H7 (cell line): ENCODE results near the gene GTF2F2. TPM values are rescaled to one million over a fixed set of nuclear protein-coding genes. Genes with fewer than 3 reads are reported as not detected.
"Not testable (repeated sequence)": the region's sequence is repeated elsewhere in the genome, so short reads cannot be mapped to it uniquely, and the experiment has no call there.

Source experiments
- DNase-seq: peaks from one replicate; pipeline ENCODE4 v3.0.0; 2012
- H3K27me3 ChIP-seq: 2 replicates; pipeline ENCODE4 v1.6.0; 2011; ENCODE audit warnings: mild to moderate bottlenecking, low read length; ENCODE audit not compliant: control insufficient read depth, insufficient read depth
- H3K36me3 ChIP-seq: replicated peaks from 2 replicates; pipeline ENCODE4 v1.5.1; 2011; ENCODE audit warnings: low read length; ENCODE audit not compliant: control insufficient read depth, insufficient read depth
- H3K4me3 ChIP-seq: 2 replicates; pipeline ENCODE4 v1.5.1; 2011; ENCODE audit warnings: low read depth, mild to moderate bottlenecking, control low read depth, low read length, moderate library complexity; ENCODE audit not compliant: insufficient read depth
- total RNA-seq: library from RNA; depleted of rRNA; stranded (reverse); fragments of >200 nt; shearing (Covaris generic); gene quantifications from 2 replicates; pipeline ENCODE4 v1.2.3, GENCODE V29; 2014

The GTF2F2 gene
- total RNA-seq, 1 experiment from 2014 or later, result 30.6 TPM

DNA sequence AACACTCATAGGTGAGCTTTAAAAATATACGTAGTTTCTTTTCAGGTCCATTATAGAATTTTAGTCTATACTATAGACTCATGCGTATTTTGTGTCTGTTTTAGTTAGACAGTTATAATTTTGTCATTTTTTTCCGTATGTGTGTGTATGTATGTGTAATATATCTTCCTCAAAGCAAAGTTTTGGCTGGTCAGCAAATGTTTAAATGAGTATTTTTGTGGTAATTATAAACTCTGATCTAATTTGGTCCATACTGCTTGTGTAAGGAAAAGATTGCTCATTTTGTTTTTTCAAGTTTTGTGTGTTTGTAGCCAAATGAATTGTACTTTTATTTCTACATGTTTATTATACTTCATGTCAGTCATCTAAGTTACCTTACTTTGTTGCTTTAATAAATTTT is 60.0 kb downstream of the GTF2F2 start:
- Histone ChIP-seq H3K27me3 (no peaks in the 10 kb centered on the region), H3K36me3 (no peaks in the 10 kb centered on the region; the same call in 1 of the 2 replicates), H3K4me3 (no peak overlapping the region)
- no peak for DNase-seq

- Histone ChIP-seq H3K27me3 (no peaks in the 10 kb centered on the region), H3K4me3 (no peak overlapping the region), H3K36me3 (no peaks in the 10 kb centered on the region; the same call in 1 of the 2 replicates)
- no peak for DNase-seq
These were observed 60.6 kb downstream of the GTF2F2 start for GRCh38 chr13:45180713-45181601.

DNA sequence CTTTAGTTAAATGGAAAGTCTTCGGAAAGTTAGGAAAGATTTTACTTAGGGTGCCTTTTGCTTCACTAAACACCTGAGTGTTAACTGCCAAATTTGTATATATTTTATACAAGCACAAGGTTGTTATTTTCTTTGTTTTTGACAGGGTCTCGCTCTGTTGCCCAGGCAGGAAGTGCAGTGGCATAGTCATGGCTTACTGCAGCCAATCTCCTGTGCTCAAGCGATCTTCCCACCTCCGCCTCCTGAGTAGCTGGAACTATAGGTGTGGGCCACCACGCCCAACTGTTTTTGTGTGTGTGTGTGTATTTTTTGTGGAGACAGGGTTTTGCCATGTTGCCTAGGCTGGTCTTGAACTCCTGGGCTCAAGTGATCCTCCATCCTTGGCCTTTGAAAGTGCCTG is 64.4 kb downstream of the GTF2F2 start:
- no peaks in the 10 kb centered on the region for H3K27me3 ChIP-seq
- no peak overlapping the region for H3K4me3 ChIP-seq
- DNase-seq, result no peak
- H3K36me3 ChIP-seq, result no peaks in the 10 kb centered on the region; the same call in 1 of the 2 replicates

DNA sequence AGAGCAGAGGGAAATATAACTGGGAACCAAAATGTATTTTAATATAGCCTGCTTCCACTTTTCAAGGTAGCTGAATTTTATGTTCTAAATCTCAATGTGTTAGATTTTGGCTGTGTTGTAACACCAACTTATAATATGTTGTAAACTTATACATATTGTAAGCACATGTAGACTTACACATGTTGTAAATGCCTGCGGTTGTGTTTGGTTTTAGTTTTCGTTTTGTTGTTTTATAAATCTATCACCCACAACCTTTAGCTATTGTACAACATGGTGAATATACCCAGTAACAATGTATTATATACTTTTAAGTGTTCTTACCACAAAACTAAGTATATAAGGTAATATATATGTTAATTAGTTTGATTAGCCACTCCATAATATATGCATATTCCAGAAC is 65.0 kb downstream of the GTF2F2 start:
- DNase-seq, result no peak
- Histone ChIP-seq H3K27me3 (no peaks in the 10 kb centered on the region), H3K4me3 (no peak overlapping the region), H3K36me3 (no peaks in the 10 kb centered on the region; the same call in 1 of the 2 replicates)

GRCh38 chr13:45189077-45189476 is 68.8 kb downstream of the GTF2F2 start:
- DNase-seq, H3K27me3 ChIP-seq, H3K36me3 ChIP-seq, H3K4me3 ChIP-seq: not testable (repeated sequence)

- H3K4me3 ChIP-seq, H3K27me3 ChIP-seq, H3K36me3 ChIP-seq, DNase-seq: not testable (repeated sequence)
These were observed 69.2 kb downstream of the GTF2F2 start for GRCh38 chr13:45189511-45189910.

DNA sequence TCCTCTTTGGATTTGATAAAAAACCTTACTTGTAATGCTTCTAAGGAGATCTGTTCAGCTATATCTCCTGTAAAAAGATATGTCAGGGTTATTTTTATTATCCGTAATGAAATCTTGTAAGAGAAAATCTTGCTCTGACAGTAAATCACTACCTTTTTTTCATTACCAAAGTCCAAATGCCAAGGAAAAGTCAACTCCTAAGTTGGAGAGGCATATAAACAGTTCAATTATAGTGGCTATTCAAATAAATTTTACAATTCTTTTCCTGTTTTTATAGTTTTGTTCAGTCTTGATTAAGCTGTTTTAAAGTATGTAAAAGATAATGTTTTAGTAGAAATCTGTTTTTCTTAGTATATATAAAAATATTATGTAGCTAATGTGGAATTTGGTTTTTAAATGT is 71.6 kb downstream of the GTF2F2 start:
- DNase-seq, result no peak
- Histone ChIP-seq H3K36me3 (no peaks in the 10 kb centered on the region), H3K4me3 (no peak overlapping the region), H3K27me3 (no peaks in the 10 kb centered on the region)

- no peak overlapping the region for H3K4me3 ChIP-seq
- peak; percentile 20 for DNase-seq
- H3K27me3 ChIP-seq, result no peaks in the 10 kb centered on the region
- H3K36me3 ChIP-seq, result no peaks in the 10 kb centered on the region
These were observed 74.0 kb downstream of the GTF2F2 start for GRCh38 chr13:45194081-45194939.

DNA sequence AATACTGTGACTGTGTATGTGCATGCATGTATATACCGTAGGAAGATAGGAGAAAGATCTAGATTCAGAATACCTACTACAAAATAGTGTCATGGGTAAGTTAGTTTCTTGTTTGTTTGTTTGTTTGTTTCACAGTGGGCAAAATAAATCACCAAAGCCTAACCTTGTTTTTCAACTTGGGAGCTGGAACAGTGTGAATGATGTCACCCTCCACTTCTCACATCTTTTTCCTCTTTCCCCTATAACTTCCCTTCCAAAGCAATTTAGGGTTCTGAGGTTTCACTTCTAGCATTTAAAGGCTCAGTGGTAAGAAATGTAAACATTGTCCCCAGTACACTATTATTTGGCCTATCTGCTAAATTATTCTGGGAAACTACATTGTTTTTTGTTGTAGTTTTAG is 75.1 kb downstream of the GTF2F2 start:
- no peaks in the 10 kb centered on the region for H3K27me3 ChIP-seq
- no peak overlapping the region for H3K4me3 ChIP-seq
- no peaks in the 10 kb centered on the region for H3K36me3 ChIP-seq
- no peak for DNase-seq

DNA sequence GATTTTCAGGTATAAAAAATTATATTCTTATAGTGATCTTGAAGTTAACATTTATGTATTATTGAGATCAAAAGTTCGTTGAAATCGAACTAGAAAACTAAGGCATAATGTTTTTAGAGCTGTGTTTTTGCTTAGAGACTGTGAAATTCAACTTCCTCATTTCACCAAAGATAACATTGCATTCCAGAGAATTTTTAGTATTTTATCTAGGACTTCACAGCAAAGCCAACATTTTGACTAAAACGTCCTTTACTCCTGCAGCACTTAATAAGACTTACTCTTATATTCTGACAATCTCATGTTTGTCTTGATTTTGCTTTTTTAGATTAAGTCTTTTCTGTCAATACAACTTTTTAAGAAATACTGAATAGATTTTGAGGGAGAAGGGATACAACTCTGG is 75.8 kb downstream of the GTF2F2 start:
- H3K36me3 ChIP-seq, result no peaks in the 10 kb centered on the region
- H3K4me3 ChIP-seq, result no peak overlapping the region
- no peaks in the 10 kb centered on the region for H3K27me3 ChIP-seq
- no peak for DNase-seq

DNA sequence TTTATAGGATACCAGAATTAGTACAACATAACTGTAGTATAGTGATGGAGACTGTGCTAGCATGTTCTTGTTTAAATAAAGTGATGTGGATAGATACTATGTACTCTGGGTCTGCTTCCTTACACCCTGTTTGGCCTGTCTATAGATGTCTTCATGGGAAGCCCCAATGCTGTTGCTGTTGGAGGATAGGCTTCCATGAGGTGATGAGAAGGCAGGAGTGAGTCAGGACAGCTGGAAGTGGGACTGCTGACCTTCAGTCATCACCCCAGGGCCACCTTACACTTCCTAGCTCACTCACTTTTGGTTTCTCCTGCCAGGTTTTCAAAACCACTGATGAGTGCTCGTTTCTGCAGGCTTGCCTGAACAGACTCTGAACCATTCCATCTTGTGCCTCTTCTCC is 76.3 kb downstream of the GTF2F2 start:
- Histone ChIP-seq H3K4me3 (no peak overlapping the region), H3K27me3 (no peaks in the 10 kb centered on the region), H3K36me3 (no peaks in the 10 kb centered on the region)
- no peak for DNase-seq

DNA sequence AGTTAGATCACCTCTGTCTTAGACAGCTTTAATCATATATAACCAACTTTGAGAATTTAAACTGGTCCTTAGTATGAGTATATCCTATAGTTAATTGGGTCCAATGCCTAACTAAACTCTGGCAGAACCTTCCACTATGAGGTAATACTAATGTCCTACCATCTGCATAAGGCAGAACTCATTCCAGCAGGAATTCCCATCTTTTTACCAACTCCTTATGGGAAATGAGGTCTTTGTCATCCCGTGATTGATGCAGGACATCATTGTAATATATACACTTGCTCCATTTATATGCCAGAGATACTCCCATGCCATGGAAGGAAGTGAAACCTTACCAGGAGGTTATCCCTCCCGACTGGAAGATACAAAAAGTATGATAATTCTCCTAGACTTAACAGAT is 77.7 kb downstream of the GTF2F2 start:
- Histone ChIP-seq H3K27me3 (no peaks in the 10 kb centered on the region), H3K36me3 (no peaks in the 10 kb centered on the region), H3K4me3 (no peak overlapping the region)
- no peak for DNase-seq

DNA sequence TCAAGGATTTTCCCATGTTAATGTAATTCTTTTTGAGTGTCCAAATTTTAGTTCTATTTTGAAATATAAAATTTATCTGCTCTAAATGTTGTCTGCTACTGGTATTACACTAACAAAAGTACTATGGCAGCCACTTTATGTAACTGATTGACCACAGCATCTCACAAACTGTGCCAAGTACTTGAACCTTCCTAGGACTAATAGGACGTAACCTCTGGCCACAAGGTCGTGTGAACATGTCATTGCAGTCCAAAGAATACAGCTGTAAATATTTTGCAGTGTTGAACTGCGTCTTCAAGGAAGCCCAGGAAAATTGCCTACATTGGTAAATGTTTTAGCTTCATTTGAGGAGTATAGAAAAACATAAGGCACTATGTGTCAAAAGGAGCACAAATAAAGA is 78.6 kb downstream of the GTF2F2 start:
- no peak for DNase-seq
- H3K4me3 ChIP-seq, result no peak overlapping the region

GRCh38 chr13:45199711-45200110 is 79.4 kb downstream of the GTF2F2 start:
- no peaks in the 10 kb centered on the region for H3K36me3 ChIP-seq
- no peak for DNase-seq
- no peaks in the 10 kb centered on the region for H3K27me3 ChIP-seq
- no peak overlapping the region for H3K4me3 ChIP-seq

More for the DNA sequence above, 78.6 kb downstream of the GTF2F2 start:
- no peaks in the 10 kb centered on the region for H3K27me3 ChIP-seq
- H3K36me3 ChIP-seq, result no peaks in the 10 kb centered on the region

DNA sequence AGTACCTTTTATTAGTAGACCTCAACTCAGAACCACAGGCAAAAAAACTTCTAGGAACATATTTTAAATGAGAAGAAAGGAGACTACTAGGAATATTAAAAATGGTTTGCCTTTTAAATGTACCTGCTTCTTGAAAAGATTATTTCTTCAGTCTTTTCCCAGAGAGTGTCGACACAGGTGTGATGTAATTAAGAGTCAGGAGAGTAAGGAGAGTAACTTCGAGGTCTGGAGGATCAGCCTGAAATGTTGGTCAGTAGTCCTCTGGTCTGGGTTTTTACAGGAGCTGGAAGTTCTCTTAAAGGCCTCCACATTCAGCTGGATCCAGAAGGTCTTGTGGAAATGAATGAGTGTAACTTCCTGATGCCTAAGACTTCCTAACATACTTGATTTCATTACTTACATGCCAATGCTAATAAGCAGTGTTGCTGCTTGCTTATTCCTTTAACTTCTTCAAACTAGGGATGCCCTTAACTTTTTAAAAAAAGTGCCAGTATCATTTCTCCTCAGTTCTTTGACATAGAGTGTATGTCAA is 80.5 kb downstream of the GTF2F2 start, which contains the start of gene KCTD4:
TSS of gene KCTD4 (minus strand) at position 345 of the 532 bp plus-strand sequence. CDS start 6,478 bp downstream, outside the sequence.
- Histone ChIP-seq H3K36me3 (no peaks in the 10 kb centered on the region), H3K4me3 (no peak within 1 kb of the TSS), H3K27me3 (no peaks in the 10 kb centered on the region)
- DNase-seq, result no peak
